Stomach (tissue), 4 donors: Measurements from ENCODE around the gene TMEM221.

Experiments
- CTCF ChIP-seq, 7 experiments: fragments of 450-650 bp in 4 of 7; fragments of 200-600 bp in 3 of 7; sonication (generic) in 3 of 7; IDR thresholded peaks; one replicate each; pipeline ENCODE4 v1.5.1; 2016 to 2019; ENCODE audit warnings: antibody characterized with exemption in 7 of 7, control low read depth in 2 of 7, mild to moderate bottlenecking in 1 of 7
- POLR2A ChIP-seq, 4 donors: fragments of 450-650 bp; IDR thresholded peaks; one replicate each; pipeline ENCODE4 v1.6.1; 2016; ENCODE audit warnings: antibody characterized with exemption in 4 of 4, control low read depth in 2 of 4, mild to moderate bottlenecking in 1 of 4, moderate library complexity in 1 of 4
- POLR2AphosphoS5 ChIP-seq, 3 donors: sonication (generic); formaldehyde crosslinking; IDR thresholded peaks; one replicate each; pipeline ENCODE4 v1.6.1; 2016; ENCODE audit warnings: antibody characterized with exemption in 3 of 3

- no peak for TF ChIP-seq POLR2A (IDR thresholded peaks at IDR 0.05)
- TF ChIP-seq CTCF (IDR thresholded peaks at IDR 0.05), result peak in 1 of 7 experiments; percentile 4
- no peak for TF ChIP-seq POLR2AphosphoS5 (IDR thresholded peaks at IDR 0.05)
These were observed 56.9 kb downstream of the TMEM221 start for GRCh38 chr19:17391371-17392151.
